ENCODE measurements around the gene MILR1. TPM values are rescaled to one million over a fixed set of nuclear protein-coding genes. Genes with fewer than 3 reads are reported as not detected.
A peak's percentile ranks its signal among the peaks of the same experiment; 100 is the strongest.

Gene MILR1
- total RNA-seq (2021; fragmentation: NEBNext Ultra II Directional; extraction: Animal tissue kit (Norgen Biotek cat#: 25700)): 1 to 10 TPM in 4 of 6 experiments, under 1 TPM in 2; 0.61 to 2.5 (median 1.5) TPM
- long read RNA-seq, partial matches to known transcripts: 0 of 1 reads
- long read RNA-seq, other reads (novel, unspliced or antisense): 0 of 1 reads

- no peaks in the 10 kb centered on the region for H3K9me3 Mint-ChIP-seq
- peaks cover 12% of the 10 kb centered on the region for H3K4me1 Mint-ChIP-seq (ENCODE audit: low read depth)
- H3K27ac Mint-ChIP-seq: peak within 1 kb of the TSS; percentile 91
- no peak for TF ChIP-seq CTCF (IDR thresholded peaks at IDR 0.05)
- peak within 1 kb of the TSS; percentile 68 for H3K4me3 Mint-ChIP-seq
- DNase-seq: peak; percentile 55
- no peaks in the 10 kb centered on the region for H3K36me3 Mint-ChIP-seq (ENCODE audit: low read depth)
- peaks cover 6% of the 10 kb centered on the region for H3K27me3 Mint-ChIP-seq (ENCODE audit: insufficient read depth)
These were observed at the start of gene MILR1 for GRCh38 chr17:64448665-64449512. Gene MILR1, plus strand, starts transcription at chr17:64449115. Its CDS starts 54 bp downstream, at chr17:64449169.

GRCh38 chr17:64399767-64400156 is 49.2 kb upstream of the MILR1 start:
- Mint-ChIP-seq H3K36me3 (ENCODE audit: low read depth) (no peaks in the 10 kb centered on the region; the same call in 1 of the 2 replicates), H3K4me1 (ENCODE audit: low read depth) (peaks cover 7% of the 10 kb centered on the region; the same call in 1 of the 2 replicates), H3K4me3 (no peak overlapping the region), H3K27me3 (ENCODE audit: insufficient read depth) (peaks cover 4% of the 10 kb centered on the region), H3K27ac (no peak overlapping the region), H3K9me3 (no peaks in the 10 kb centered on the region)
- TF ChIP-seq CTCF (IDR thresholded peaks at IDR 0.05): no peak
- no peak for DNase-seq

GRCh38 chr17:64400642-64401041 is 48.3 kb upstream of the MILR1 start:
- Mint-ChIP-seq H3K9me3 (no peaks in the 10 kb centered on the region), H3K36me3 (ENCODE audit: low read depth) (no peaks in the 10 kb centered on the region; the same call in 1 of the 2 replicates), H3K27ac (no peak overlapping the region), H3K4me1 (ENCODE audit: low read depth) (peaks cover 7% of the 10 kb centered on the region; the same call in 1 of the 2 replicates), H3K27me3 (ENCODE audit: insufficient read depth) (peaks cover 5% of the 10 kb centered on the region), H3K4me3 (no peak overlapping the region)
- TF ChIP-seq CTCF (IDR thresholded peaks at IDR 0.05): no peak
- DNase-seq: no peak

GRCh38 chr17:64401244-64401860 is 47.6 kb upstream of the MILR1 start:
- Mint-ChIP-seq H3K4me3 (no peak overlapping the region), H3K4me1 (ENCODE audit: low read depth) (peaks cover 7% of the 10 kb centered on the region; the same call in 1 of the 2 replicates), H3K27me3 (ENCODE audit: insufficient read depth) (peaks cover 5% of the 10 kb centered on the region), H3K36me3 (ENCODE audit: low read depth) (no peaks in the 10 kb centered on the region; the same call in 1 of the 2 replicates), H3K9me3 (no peaks in the 10 kb centered on the region), H3K27ac (no peak overlapping the region)
- no peak for TF ChIP-seq CTCF (IDR thresholded peaks at IDR 0.05)
- DNase-seq: no peak

- DNase-seq: no peak
- no peak overlapping the region for H3K27ac Mint-ChIP-seq
- peaks cover 7% of the 10 kb centered on the region; the same call in 1 of the 2 replicates for H3K4me1 Mint-ChIP-seq (ENCODE audit: low read depth)
- peaks cover 5% of the 10 kb centered on the region for H3K27me3 Mint-ChIP-seq (ENCODE audit: insufficient read depth)
- H3K36me3 Mint-ChIP-seq (ENCODE audit: low read depth): no peaks in the 10 kb centered on the region; the same call in 1 of the 2 replicates
- H3K9me3 Mint-ChIP-seq: no peaks in the 10 kb centered on the region
- TF ChIP-seq CTCF (IDR thresholded peaks at IDR 0.05): no peak
- no peak overlapping the region for H3K4me3 Mint-ChIP-seq
These were observed 47.0 kb upstream of the MILR1 start for GRCh38 chr17:64401941-64402340.

Data from HFFc6 (cell line).